Fibroblast of lung (primary cell): ENCODE data around the gene DIP2C.

Experiments used
- CTCF ChIP-seq, 2 donors: IDR thresholded peaks in 1 of 2; conservative IDR thresholded peaks in 1 of 2; 1 replicate in 1 of 2; 2 replicates in 1 of 2; pipeline ENCODE4 v1.5.1; 2011 to 2012; ENCODE audit warnings: low read length in 2 of 2, control low read depth in 1 of 2, inconsistent platforms in 1 of 2, low read depth in 1 of 2, mild to moderate bottlenecking in 1 of 2
- EZH2 ChIP-seq: IDR thresholded peaks from 2 replicates; pipeline ENCODE4 v1.5.1; 2012; ENCODE audit warnings: low read length, control low read depth, mild to moderate bottlenecking; ENCODE audit errors: missing control alignments

DNA sequence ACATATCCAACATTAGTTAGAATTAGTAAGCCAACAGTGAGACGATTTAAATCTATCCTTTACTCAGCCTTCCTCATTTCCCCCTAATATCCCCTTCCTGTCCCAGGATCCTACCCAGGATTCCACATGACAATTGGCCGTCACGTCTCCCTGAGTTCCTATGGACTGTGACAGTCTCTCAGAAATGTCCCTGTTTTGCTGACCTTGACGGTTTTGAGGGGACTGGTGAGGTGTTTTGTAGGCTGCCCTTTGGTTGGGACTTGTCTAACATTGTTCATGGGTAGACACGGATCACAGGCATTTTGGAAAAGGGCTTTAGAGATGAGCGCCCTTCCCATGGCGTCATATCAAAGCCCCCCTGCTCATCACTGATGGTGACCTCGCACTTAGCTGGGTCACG is 391.4 kb downstream of the DIP2C start:
- no peak for TF ChIP-seq CTCF (conservative IDR thresholded peaks at IDR 0.05 in 1 of 2, IDR thresholded peaks at IDR 0.05 in 1 of 2; ENCODE audit: low read depth in 1 of 2, low read length in 2 of 2)
- TF ChIP-seq EZH2, result no peak
